SK-N-SH (cell line): ENCODE results near the gene GSK3B. TPM values are rescaled to one million over a fixed set of nuclear protein-coding genes. Genes with fewer than 3 reads are reported as not detected.

Experiments used
- CTCF ChIA-PET: fragments of 300-600, 350-600 bp; formaldehyde crosslinking; extraction: SDS; loops from one replicate; lab custom pipeline; 2021; lab: Yijun Ruan, JAX
- POLR2A ChIA-PET: fragments of 350-600 bp; sonication (Branson Sonifier 250); formaldehyde crosslinking; extraction: SDS; loops from one replicate; lab custom pipeline; 2020; ENCODE audit warnings: antibody characterized with exemption, inconsistent platforms; lab: Yijun Ruan, JAX
- DNase-seq: peaks from one replicate; pipeline ENCODE4 v3.0.0; 2012
- H2AFZ ChIP-seq: fragments of 200-600 bp; sonication (generic); 2 replicates; pipeline ENCODE4 v1.8.1; 2016; ENCODE audit warnings: antibody characterized with exemption, mild to moderate bottlenecking, low read depth
- H3F3A ChIP-seq: fragments of 200-600 bp; sonication (generic); replicated peaks from 2 replicates; pipeline ENCODE3; 2016; ENCODE audit warnings: antibody characterized with exemption, mild to moderate bottlenecking; ENCODE audit not compliant: insufficient read depth
- H3K27ac ChIP-seq, 2 experiments: fragments of 200-500 bp in 1 of 2; fragments of 200-600 bp in 1 of 2; sonication (Bioruptor generic) in 1 of 2; sonication (generic), shearing (Covaris generic) in 1 of 2; 2 replicates each; pipeline versions ENCODE4 v1.5.1 to v1.6.1; 2014 to 2016; ENCODE audit warnings: low read depth in 2 of 2, inconsistent platforms in 1 of 2, low read length in 1 of 2, mild to moderate bottlenecking in 1 of 2, mixed read lengths in 1 of 2
- H3K27me3 ChIP-seq: fragments of 200-600 bp; sonication (generic), shearing (Covaris generic); 2 replicates; pipeline ENCODE4 v1.6.1; 2016; ENCODE audit warnings: mixed run types; ENCODE audit not compliant: insufficient read depth
- H3K36me3 ChIP-seq, 2 experiments: fragments of 200-500 bp in 1 of 2; fragments of 200-600 bp in 1 of 2; sonication (Bioruptor generic) in 1 of 2; sonication (generic) in 1 of 2; replicated peaks in 1 of 2; 2 replicates each; pipeline versions ENCODE3 to v1.5.1; 2014 to 2016; ENCODE audit warnings: low read length in 1 of 2, mild to moderate bottlenecking in 1 of 2; ENCODE audit not compliant: insufficient read depth in 2 of 2, control insufficient read depth in 1 of 2
- H3K4me1 ChIP-seq, 2 experiments: fragments of 200-500 bp in 1 of 2; fragments of 200-600 bp in 1 of 2; sonication (Bioruptor generic) in 1 of 2; sonication (generic), shearing (Covaris generic) in 1 of 2; 2 replicates each; pipeline versions ENCODE4 v1.5.1 to v1.6.1; 2014 to 2016; ENCODE audit warnings: low read depth in 1 of 2, low read length in 1 of 2, mixed run types in 1 of 2; ENCODE audit not compliant: insufficient read depth in 2 of 2, control insufficient read depth in 1 of 2
- H3K4me2 ChIP-seq: fragments of 200-600 bp; sonication (generic), shearing (Covaris generic); 2 replicates; pipeline ENCODE4 v1.6.1; 2017; ENCODE audit warnings: mixed run types
- H3K4me3 ChIP-seq, 2 experiments: fragments of 200-500 bp in 1 of 2; fragments of 200-600 bp in 1 of 2; sonication (Bioruptor generic) in 1 of 2; sonication (generic), shearing (Covaris generic) in 1 of 2; 2 replicates each; pipeline versions ENCODE4 v1.5.1 to v1.8.1; 2014 to 2016; ENCODE audit warnings: low read depth in 2 of 2, inconsistent platforms in 1 of 2, low read length in 1 of 2, mild to moderate bottlenecking in 1 of 2, mixed read lengths in 1 of 2, moderate library complexity in 1 of 2
- H3K79me2 ChIP-seq: fragments of 200-600 bp; sonication (generic); 2 replicates; pipeline ENCODE4 v1.8.1; 2017; ENCODE audit warnings: mild to moderate bottlenecking; ENCODE audit not compliant: insufficient read depth
- H3K9ac ChIP-seq: fragments of 200-600 bp; sonication (generic); 2 replicates; pipeline ENCODE4 v1.6.1; 2017; ENCODE audit warnings: mixed run types
- H3K9me2 ChIP-seq: fragments of 200-600 bp; sonication (generic); 2 replicates; pipeline ENCODE4 v1.6.1; 2017; ENCODE audit warnings: mixed run types
- H3K9me3 ChIP-seq: fragments of 200-600 bp; sonication (generic); 2 replicates; pipeline ENCODE4 v1.6.1; 2017; ENCODE audit warnings: mixed run types, mild to moderate bottlenecking, moderate library complexity
- H4K20me1 ChIP-seq: fragments of 200-600 bp; sonication (generic); 2 replicates; pipeline ENCODE4 v1.6.1; 2017; ENCODE audit warnings: mild to moderate bottlenecking, mixed run types; ENCODE audit not compliant: insufficient read depth
- CHD2 ChIP-seq: fragments of 150-350 bp; IDR thresholded peaks from 2 replicates; pipeline ENCODE4 v1.6.1; 2018; ENCODE audit warnings: low read length; ENCODE audit not compliant: partially characterized antibody
- EZH2phosphoT487 ChIP-seq: fragments of 200-600 bp; sonication (generic); IDR thresholded peaks from 2 replicates; pipeline ENCODE4 v1.6.1; 2017; ENCODE audit warnings: low read depth, mixed run types, mild to moderate bottlenecking, antibody characterized with exemption, moderate library complexity, borderline replicate concordance
- FOXJ3 ChIP-seq: sonication (generic); formaldehyde crosslinking; IDR thresholded peaks from 2 replicates; pipeline ENCODE4 v1.5.1; 2020; ENCODE audit warnings: mild to moderate bottlenecking, missing genetic modification reagents
- FOXM1 ChIP-seq: IDR thresholded peaks from 2 replicates; pipeline ENCODE4 v1.4.0; 2012; ENCODE audit warnings: low read depth, mild to moderate bottlenecking
- GATA2 ChIP-seq: sonication (generic); formaldehyde crosslinking; IDR thresholded peaks from 2 replicates; pipeline ENCODE4 v1.5.0; 2020; ENCODE audit warnings: mild to moderate bottlenecking, missing genetic modification reagents
- JUND ChIP-seq: IDR thresholded peaks from 2 replicates; pipeline ENCODE4 v1.4.0; 2012
- MAX ChIP-seq: IDR thresholded peaks from 2 replicates; pipeline ENCODE4 v1.4.0; 2012; ENCODE audit warnings: low read depth
- MEF2A ChIP-seq: IDR thresholded peaks from 2 replicates; pipeline ENCODE4 v1.4.0; 2012; ENCODE audit warnings: low read depth, borderline replicate concordance
- MXI1 ChIP-seq: IDR thresholded peaks from 2 replicates; pipeline ENCODE4 v1.6.1; 2012; ENCODE audit warnings: mild to moderate bottlenecking, low read depth, low read length, improper control_type of control experiment
- NRF1 ChIP-seq: IDR thresholded peaks from 2 replicates; pipeline ENCODE4 v1.6.1; 2012; ENCODE audit warnings: low read depth, mild to moderate bottlenecking, low read length
- PBX3 ChIP-seq: IDR thresholded peaks from 2 replicates; pipeline ENCODE4; 2012
- RXRA ChIP-seq: IDR thresholded peaks from 2 replicates; pipeline ENCODE4 v1.4.0; 2012; ENCODE audit warnings: low read depth, mild to moderate bottlenecking, borderline replicate concordance
- SIN3A ChIP-seq: IDR thresholded peaks from 2 replicates; pipeline ENCODE4 v1.6.1; 2012; ENCODE audit warnings: low read depth, mild to moderate bottlenecking, low read length, moderate library complexity, borderline replicate concordance
- TAF1 ChIP-seq: IDR thresholded peaks from 2 replicates; pipeline ENCODE4 v1.6.1; 2012; ENCODE audit warnings: low read depth, mild to moderate bottlenecking, low read length, moderate library complexity, borderline replicate concordance
- TEAD4 ChIP-seq: IDR thresholded peaks from 2 replicates; pipeline ENCODE4 v1.4.0; 2012; ENCODE audit warnings: mild to moderate bottlenecking, borderline replicate concordance; ENCODE audit not compliant: insufficient read depth
- USF1 ChIP-seq: IDR thresholded peaks from 2 replicates; pipeline ENCODE4 v1.4.0; 2012; ENCODE audit warnings: low read depth, borderline replicate concordance
- YY1 ChIP-seq: IDR thresholded peaks from 2 replicates; pipeline ENCODE4 v1.4.0; 2012; ENCODE audit warnings: low read depth, mild to moderate bottlenecking
- WGBS: methylation state at CpG from one replicate; pipeline ENCODE4 v1.1.6; 2017; ENCODE audit warnings: low lambda C conversion rate; 5-methylcytosine and 5-hydroxymethylcytosine counted together
- polyA plus RNA-seq, 3 experiments: library from polyadenylated mRNA; depleted of rRNA; stranded (reverse); fragments of >200 nt; gene quantifications; 2 replicates each; pipeline ENCODE4 v1.2.3, GENCODE V29; 2012
- TF ChIP-seq, protein P1 (sequence below): IDR thresholded peaks from 2 replicates; pipeline ENCODE4 v1.6.1; 2012; ENCODE audit warnings: mild to moderate bottlenecking, low read depth, low read length, moderate library complexity
- TF ChIP-seq, protein P2 (sequence below): IDR thresholded peaks from 2 replicates; pipeline ENCODE4 v1.4.0; 2012; ENCODE audit warnings: low read depth, borderline replicate concordance

GSK3B gene
- polyA plus RNA-seq, 1 of the 3 experiments (the other 2 are of a cell fraction) = 15.9 TPM

DNA sequence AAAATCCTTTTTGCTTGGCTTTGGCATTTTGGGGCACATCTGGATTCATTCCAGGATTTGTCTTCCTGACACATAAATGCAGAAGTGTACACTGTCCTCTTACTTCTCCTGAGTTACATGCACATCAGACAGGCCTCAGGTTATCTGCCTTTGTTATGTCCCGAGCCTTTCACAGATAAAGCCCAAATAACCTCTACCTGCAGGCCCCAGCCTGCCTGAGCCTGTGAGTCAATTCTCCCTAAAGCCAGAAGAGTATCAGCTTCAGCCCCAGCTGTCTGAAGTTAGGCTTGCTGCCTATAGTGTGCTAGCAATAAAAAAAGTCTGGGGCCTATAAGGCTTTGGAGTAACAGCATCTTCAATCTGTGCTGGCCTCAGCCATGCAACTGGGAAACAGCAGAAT is 17.7 kb upstream of the GSK3B start (continued):
- TF ChIP-seq, protein P1, sequence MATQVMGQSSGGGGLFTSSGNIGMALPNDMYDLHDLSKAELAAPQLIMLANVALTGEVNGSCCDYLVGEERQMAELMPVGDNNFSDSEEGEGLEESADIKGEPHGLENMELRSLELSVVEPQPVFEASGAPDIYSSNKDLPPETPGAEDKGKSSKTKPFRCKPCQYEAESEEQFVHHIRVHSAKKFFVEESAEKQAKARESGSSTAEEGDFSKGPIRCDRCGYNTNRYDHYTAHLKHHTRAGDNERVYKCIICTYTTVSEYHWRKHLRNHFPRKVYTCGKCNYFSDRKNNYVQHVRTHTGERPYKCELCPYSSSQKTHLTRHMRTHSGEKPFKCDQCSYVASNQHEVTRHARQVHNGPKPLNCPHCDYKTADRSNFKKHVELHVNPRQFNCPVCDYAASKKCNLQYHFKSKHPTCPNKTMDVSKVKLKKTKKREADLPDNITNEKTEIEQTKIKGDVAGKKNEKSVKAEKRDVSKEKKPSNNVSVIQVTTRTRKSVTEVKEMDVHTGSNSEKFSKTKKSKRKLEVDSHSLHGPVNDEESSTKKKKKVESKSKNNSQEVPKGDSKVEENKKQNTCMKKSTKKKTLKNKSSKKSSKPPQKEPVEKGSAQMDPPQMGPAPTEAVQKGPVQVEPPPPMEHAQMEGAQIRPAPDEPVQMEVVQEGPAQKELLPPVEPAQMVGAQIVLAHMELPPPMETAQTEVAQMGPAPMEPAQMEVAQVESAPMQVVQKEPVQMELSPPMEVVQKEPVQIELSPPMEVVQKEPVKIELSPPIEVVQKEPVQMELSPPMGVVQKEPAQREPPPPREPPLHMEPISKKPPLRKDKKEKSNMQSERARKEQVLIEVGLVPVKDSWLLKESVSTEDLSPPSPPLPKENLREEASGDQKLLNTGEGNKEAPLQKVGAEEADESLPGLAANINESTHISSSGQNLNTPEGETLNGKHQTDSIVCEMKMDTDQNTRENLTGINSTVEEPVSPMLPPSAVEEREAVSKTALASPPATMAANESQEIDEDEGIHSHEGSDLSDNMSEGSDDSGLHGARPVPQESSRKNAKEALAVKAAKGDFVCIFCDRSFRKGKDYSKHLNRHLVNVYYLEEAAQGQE = no peak

DNA sequence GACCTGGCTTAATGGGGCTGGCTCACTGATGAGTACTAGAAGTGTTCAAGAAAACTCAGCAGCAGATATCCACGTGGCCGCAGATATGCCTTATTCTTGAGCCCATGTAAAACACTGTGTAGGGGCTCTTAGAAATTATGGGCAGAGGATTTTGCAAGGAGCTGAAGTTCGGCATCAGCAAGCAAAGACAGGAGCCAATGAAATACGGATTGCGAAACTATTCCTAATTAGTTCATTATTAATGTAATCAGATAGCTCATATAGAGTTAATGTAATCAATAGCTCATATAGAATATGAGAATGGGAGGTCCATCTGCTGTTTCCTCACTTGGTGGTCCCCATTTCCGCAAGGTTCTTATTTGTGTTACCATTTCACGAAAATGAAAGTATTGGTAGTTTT is 9.0 kb upstream of the GSK3B start:
- ChIA-PET POLR2A (no interaction called here), CTCF (interaction anchor here (1.2 kb wide), 1 partner anchor 212 kb away, joined by 3 read pairs; no protein-coding TSS in a partner anchor)
- no peak for TF ChIP-seq NRF1
- no peak for TF ChIP-seq FOXM1
- no peak for TF ChIP-seq YY1
- no peak for TF ChIP-seq JUND
- no peak for TF ChIP-seq TAF1
- no peak for TF ChIP-seq MAX
- no peak for TF ChIP-seq EZH2phosphoT487
- TF ChIP-seq, protein P2, sequence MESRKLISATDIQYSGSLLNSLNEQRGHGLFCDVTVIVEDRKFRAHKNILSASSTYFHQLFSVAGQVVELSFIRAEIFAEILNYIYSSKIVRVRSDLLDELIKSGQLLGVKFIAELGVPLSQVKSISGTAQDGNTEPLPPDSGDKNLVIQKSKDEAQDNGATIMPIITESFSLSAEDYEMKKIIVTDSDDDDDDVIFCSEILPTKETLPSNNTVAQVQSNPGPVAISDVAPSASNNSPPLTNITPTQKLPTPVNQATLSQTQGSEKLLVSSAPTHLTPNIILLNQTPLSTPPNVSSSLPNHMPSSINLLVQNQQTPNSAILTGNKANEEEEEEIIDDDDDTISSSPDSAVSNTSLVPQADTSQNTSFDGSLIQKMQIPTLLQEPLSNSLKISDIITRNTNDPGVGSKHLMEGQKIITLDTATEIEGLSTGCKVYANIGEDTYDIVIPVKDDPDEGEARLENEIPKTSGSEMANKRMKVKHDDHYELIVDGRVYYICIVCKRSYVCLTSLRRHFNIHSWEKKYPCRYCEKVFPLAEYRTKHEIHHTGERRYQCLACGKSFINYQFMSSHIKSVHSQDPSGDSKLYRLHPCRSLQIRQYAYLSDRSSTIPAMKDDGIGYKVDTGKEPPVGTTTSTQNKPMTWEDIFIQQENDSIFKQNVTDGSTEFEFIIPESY = no peak
- TF ChIP-seq TEAD4 = no peak
- no peak for TF ChIP-seq GATA2
- TF ChIP-seq, protein P1 = no peak
- no peak for TF ChIP-seq SIN3A
- no peak for TF ChIP-seq PBX3
- no peak for TF ChIP-seq RXRA
- TF ChIP-seq MEF2A = no peak
- no peak for TF ChIP-seq FOXJ3
- no peak for TF ChIP-seq USF1
- TF ChIP-seq CHD2 = no peak
- TF ChIP-seq MXI1 = no peak
- no peaks in the 10 kb centered on the region for H3K27me3 ChIP-seq
- H3K4me3 ChIP-seq = no peak overlapping the region
- H3K36me3 ChIP-seq = peaks cover 3 to 8% of the 10 kb centered on the region in 2 experiments
- H3K79me2 ChIP-seq = peaks cover 39% of the 10 kb centered on the region
- no peak overlapping the region for H2AFZ ChIP-seq
- H3K9me3 ChIP-seq = no peaks in the 10 kb centered on the region
- H3K27ac ChIP-seq = no peak overlapping the region
- H3K9me2 ChIP-seq = no peaks in the 10 kb centered on the region
- H3K9ac ChIP-seq = no peak overlapping the region
- H3K4me1 ChIP-seq = peaks cover 0 to 7% of the 10 kb centered on the region in 2 experiments; a peak in 2 of 4 replicates
- peaks cover 14% of the 10 kb centered on the region for H3F3A ChIP-seq
- DNase-seq = no peak
- WGBS = 92% methylated on average over 7 of the region's 7 CpGs
- H4K20me1 ChIP-seq = no peaks in the 10 kb centered on the region
- no peak overlapping the region for H3K4me2 ChIP-seq
